ENCODE data around the gene MGAT4B.

The MGAT4B gene

DNA sequence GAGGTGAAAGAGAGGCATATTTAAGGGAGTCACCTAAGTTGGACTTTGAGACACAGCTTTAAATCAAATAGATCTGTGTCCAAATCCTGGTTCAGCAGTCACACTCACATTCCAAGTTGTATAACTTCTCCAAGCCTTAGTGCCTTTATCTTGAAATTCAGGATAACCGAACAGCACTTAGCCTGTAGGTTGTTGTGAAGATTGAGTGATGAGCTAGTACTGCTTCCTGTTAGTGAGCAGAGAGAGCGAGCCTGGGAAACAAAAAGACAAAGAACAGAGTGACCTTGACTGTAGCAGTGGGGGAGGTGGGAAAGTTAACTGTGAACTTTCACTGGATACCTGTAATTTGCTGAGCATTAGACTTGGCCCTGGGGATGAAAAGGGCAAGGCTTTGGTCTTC, 51.6 kb downstream of the MGAT4B start:
- Mint-ChIP-seq H3K27ac (no peak overlapping the region), H3K4me1 (peaks cover 32 to 48% of the 10 kb centered on the region in 2 donors), H3K9me3 (no peaks in the 10 kb centered on the region), H3K27me3 (no peaks in the 10 kb centered on the region), H3K36me3 (peaks cover 12 to 19% of the 10 kb centered on the region in 2 donors), H3K4me3 (no peak overlapping the region)
- no peak for DNase-seq
- no peak for ATAC-seq (replicated peaks)

- H3K9me3 Mint-ChIP-seq, result no peaks in the 10 kb centered on the region
- H3K27ac Mint-ChIP-seq, result no peak overlapping the region
- H3K36me3 Mint-ChIP-seq, result peaks cover 15 to 24% of the 10 kb centered on the region in 2 donors
- ATAC-seq (replicated peaks) (peak in 1 of 2 donors; percentile 18), DNase-seq (no peak)
- H3K4me1 Mint-ChIP-seq, result peaks cover 21 to 45% of the 10 kb centered on the region in 2 donors
- H3K27me3 Mint-ChIP-seq, result no peaks in the 10 kb centered on the region
- no peak overlapping the region for H3K4me3 Mint-ChIP-seq
These were observed 52.7 kb downstream of the MGAT4B start for GRCh38 chr5:179753971-179754370.

DNA sequence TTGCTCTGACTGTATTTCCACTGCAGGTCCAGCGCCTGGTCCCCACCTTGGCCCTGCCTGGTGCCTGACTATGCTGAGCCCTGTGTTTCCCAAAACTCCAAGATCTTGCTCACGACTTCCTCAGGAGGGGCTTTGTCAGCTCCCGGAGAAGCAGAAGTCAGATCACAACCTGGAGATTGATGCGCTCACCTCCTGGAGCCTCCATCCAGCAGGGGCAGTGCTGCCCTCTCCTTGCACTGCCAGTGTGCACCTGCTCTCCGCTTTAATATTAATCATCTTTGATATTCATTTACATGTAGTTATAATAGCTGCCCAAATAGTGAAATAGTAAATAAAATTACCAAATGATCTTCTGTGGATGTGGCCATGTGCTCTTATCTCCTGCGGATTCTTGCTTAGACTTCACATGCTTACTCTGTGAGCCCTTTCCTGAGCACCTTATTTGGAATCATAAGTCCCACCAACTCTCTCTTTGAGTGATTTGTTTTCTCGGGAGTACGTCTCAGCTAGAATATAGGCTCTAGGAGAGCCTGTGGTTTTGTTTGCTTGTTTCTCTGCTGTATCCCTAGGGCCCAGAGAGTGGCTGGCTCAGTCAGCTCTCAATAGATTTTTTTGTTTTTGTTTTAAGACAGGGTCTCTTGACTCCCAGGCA, 56.7 kb downstream of the MGAT4B start:
- Mint-ChIP-seq H3K36me3 (peaks cover 20 to 34% of the 10 kb centered on the region in 2 donors), H3K9me3 (no peaks in the 10 kb centered on the region), H3K27me3 (no peaks in the 10 kb centered on the region), H3K4me1 (peaks cover 16 to 52% of the 10 kb centered on the region in 2 donors), H3K27ac (no peak overlapping the region), H3K4me3 (no peak overlapping the region)
- DNase-seq (no peak), ATAC-seq (replicated peaks) (no peak)

DNA sequence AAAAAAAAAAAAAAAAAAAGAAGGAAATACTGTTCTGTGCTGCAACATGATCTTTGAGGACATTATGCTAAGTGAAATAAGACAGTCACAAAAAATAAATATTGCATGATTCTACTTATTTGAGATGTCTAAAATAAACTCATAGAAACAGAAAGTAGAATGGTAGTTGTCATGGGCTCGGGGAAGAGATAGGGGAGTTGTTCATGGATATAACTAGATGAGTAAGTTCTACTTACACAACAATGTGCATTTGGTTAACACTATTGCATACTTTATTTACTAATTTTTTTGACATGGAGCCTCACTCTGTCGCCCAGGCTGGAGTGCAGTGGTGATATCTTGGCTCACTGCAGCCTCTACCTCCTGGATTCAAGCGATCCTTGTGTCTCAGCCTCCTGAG, 58.9 kb downstream of the MGAT4B start:
- peaks cover 3 to 35% of the 10 kb centered on the region in 2 donors for H3K4me1 Mint-ChIP-seq
- DNase-seq, result no peak
- H3K27me3 Mint-ChIP-seq, result no peaks in the 10 kb centered on the region
- ATAC-seq (replicated peaks), result no peak
- no peak overlapping the region for H3K27ac Mint-ChIP-seq
- no peaks in the 10 kb centered on the region for H3K9me3 Mint-ChIP-seq
- peaks cover 19 to 27% of the 10 kb centered on the region in 2 donors for H3K36me3 Mint-ChIP-seq
- no peak overlapping the region for H3K4me3 Mint-ChIP-seq

All from stimulated activated naive B cell treated with anti-CD40 and anti-IgM and Interleukin-4, amounts not matched to agents 10 μg/mL and 1 μg/mL and 100 μg/mL, for 72 hours (primary cell).